K562 (cell line): Measurements from ENCODE around the gene PHKA2. TPM values are rescaled to one million over a fixed set of nuclear protein-coding genes. Genes with fewer than 3 reads are reported as not detected.

Experiments used
- ATAC-seq: fragments of 200-7000 bp; cut with Tn5 transposase; 3 replicates; pipeline ENCODE4 v1.9.1; 2020; ENCODE audit warnings: moderate library complexity
- BruUV-seq: library from RNA; stranded (reverse); fragments of 400-500 nt; replicated peaks from 2 replicates; lab custom pipeline; 2021; lab: Mats Ljungman, UMichigan
- CTCF ChIA-PET: fragments of 300-600 bp; formaldehyde crosslinking; extraction: SDS; loops from one replicate; lab custom pipeline; 2021; ENCODE audit warnings: low intra/inter-chr PET ratio; lab: Yijun Ruan, JAX
- POLR2A ChIA-PET: fragments of 300-600, 350-650 bp; sonication (Branson Sonifier 250); formaldehyde crosslinking; extraction: SDS; loops from one replicate; lab custom pipeline; 2021; ENCODE audit warnings: antibody characterized with exemption, inconsistent platforms; lab: Yijun Ruan, JAX
- DNase-seq, 4 experiments: peaks; one replicate each; pipeline versions ENCODE4 v3.0.0 to v3.0.0-alpha.2; 2011 to 2018; ENCODE audit warnings: low spot score in 3 of 4, mixed read lengths in 3 of 4; ENCODE audit errors: extremely low read depth in 1 of 4
- FAIRE-seq: peaks from 2 replicates; lab custom pipeline; 2011; peaks lifted over from hg19 to GRCh38; lab: Jason Lieb, UNC
- H2AFZ ChIP-seq: 2 replicates; pipeline ENCODE4 v1.6.0; 2011; ENCODE audit warnings: low read depth, low read length, control low read depth, inconsistent platforms
- H3K27ac ChIP-seq: fragments of 200-600 bp; 3 replicates; pipeline ENCODE4 v1.8.0; 2011; ENCODE audit warnings: low read depth, mild to moderate bottlenecking, control low read depth, inconsistent platforms, low read length, moderate library complexity, mixed read lengths; ENCODE audit errors: extremely low read depth
- H3K27me3 ChIP-seq, 2 experiments: fragments of 300-600 bp in 1 of 2; 2 replicates in 1 of 2; 3 replicates in 1 of 2; pipeline versions ENCODE4 v1.6.0 to v1.8.0; 2011; ENCODE audit warnings: inconsistent platforms in 2 of 2, low read length in 2 of 2, mild to moderate bottlenecking in 1 of 2, mixed read lengths in 1 of 2, moderate library complexity in 1 of 2; ENCODE audit not compliant: control insufficient read depth in 2 of 2, insufficient read depth in 2 of 2
- H3K36me3 ChIP-seq: fragments of 300-600 bp; 3 replicates; pipeline ENCODE4 v1.8.0; 2011; ENCODE audit warnings: mild to moderate bottlenecking, low read length, inconsistent platforms; ENCODE audit not compliant: control insufficient read depth, insufficient read depth
- H3K4me1 ChIP-seq, 2 experiments: fragments of 200-600 bp in 1 of 2; replicated peaks in 1 of 2; 2 replicates in 1 of 2; 3 replicates in 1 of 2; pipeline versions ENCODE4 v1.5.1 to v1.8.0; 2011; ENCODE audit warnings: inconsistent platforms in 2 of 2, low read length in 2 of 2, mild to moderate bottlenecking in 1 of 2, mixed read lengths in 1 of 2, moderate library complexity in 1 of 2; ENCODE audit not compliant: control insufficient read depth in 2 of 2, insufficient read depth in 2 of 2
- H3K4me2 ChIP-seq: 2 replicates; pipeline ENCODE4 v1.6.1; 2011; ENCODE audit warnings: low read length, control low read depth, inconsistent platforms, mixed read lengths; ENCODE audit not compliant: insufficient read depth
- H3K4me3 ChIP-seq: fragments of 200-600 bp; sonication (generic), shearing (Covaris generic); 2 replicates; pipeline ENCODE4 v1.5.1; 2016; ENCODE audit warnings: control low read depth, inconsistent platforms
- H3K79me2 ChIP-seq: fragments of 200-600 bp; 3 replicates; pipeline ENCODE4 v1.8.0; 2011; ENCODE audit warnings: low read length, inconsistent platforms; ENCODE audit not compliant: control insufficient read depth, insufficient read depth
- H3K9ac ChIP-seq, 2 experiments: 2 replicates each; pipeline versions ENCODE4 v1.6.0 to v1.6.1; 2011; ENCODE audit warnings: low read depth in 2 of 2, low read length in 2 of 2, control low read depth in 1 of 2, inconsistent platforms in 1 of 2, mild to moderate bottlenecking in 1 of 2, mixed read lengths in 1 of 2; ENCODE audit not compliant: insufficient read depth in 1 of 2
- H3K9me1 ChIP-seq: one replicate; pipeline ENCODE4 v1.6.0; 2011; ENCODE audit warnings: inconsistent platforms, mild to moderate bottlenecking, low read length, moderate library complexity; ENCODE audit not compliant: control insufficient read depth, insufficient read depth
- H3K9me3 ChIP-seq: replicated peaks from 2 replicates; pipeline ENCODE4 v1.5.1; 2011; ENCODE audit warnings: low read depth, low read length, inconsistent platforms; ENCODE audit not compliant: control insufficient read depth, insufficient read depth
- H4K20me1 ChIP-seq: replicated peaks from 2 replicates; pipeline ENCODE4 v1.6.1; 2011; ENCODE audit warnings: low read length, inconsistent platforms, mixed read lengths; ENCODE audit not compliant: control insufficient read depth, insufficient read depth
- CBX3 ChIP-seq, 2 experiments: IDR thresholded peaks; 1 replicate in 1 of 2; 2 replicates in 1 of 2; pipeline ENCODE4 v1.6.1; 2012; ENCODE audit warnings: inconsistent platforms in 2 of 2, low read length in 2 of 2, borderline replicate concordance in 1 of 2, control low read depth in 1 of 2
- CHD4 ChIP-seq: fragments of 200-600 bp; sonication (generic); IDR thresholded peaks from 3 replicates; pipeline ENCODE4 v1.6.1; 2012; ENCODE audit warnings: low read depth, mild to moderate bottlenecking, mixed read lengths, low read length, inconsistent platforms; ENCODE audit not compliant: insufficient read depth, insufficient replicate concordance, poor library complexity, severe bottlenecking
- DMBX1 ChIP-seq: fragments of 250-450 bp; sonication (Bioruptor Pico); IDR thresholded peaks from 2 replicates; pipeline ENCODE4 v1.8.0; 2022; ENCODE audit warnings: inconsistent platforms, mild to moderate bottlenecking, moderate library complexity, borderline replicate concordance
- EP400 ChIP-seq: fragments of 450-650 bp; IDR thresholded peaks from 2 replicates; pipeline ENCODE4 v1.6.1; 2017; ENCODE audit warnings: antibody characterized with exemption, mild to moderate bottlenecking, moderate library complexity
- FIP1L1 ChIP-seq: fragments of 200-400 bp; formaldehyde crosslinking; IDR thresholded peaks from 2 replicates; pipeline ENCODE4 v1.6.1; 2018; ENCODE audit warnings: mild to moderate bottlenecking, low read depth, low read length; ENCODE audit not compliant: poor library complexity, severe bottlenecking
- HCFC1 ChIP-seq: IDR thresholded peaks from 2 replicates; pipeline ENCODE4 v1.6.1; 2012; ENCODE audit warnings: low read depth, low read length, improper control_type of control experiment
- MAFG ChIP-seq: fragments of 450-650 bp; conservative IDR thresholded peaks from 2 replicates; pipeline ENCODE4 v1.6.1; 2016; ENCODE audit warnings: missing genetic modification characterization, missing compliant biosample characterization
- NR2C2 ChIP-seq, 2 experiments: fragments of 200-800 bp in 1 of 2; sonication (Bioruptor generic) in 1 of 2; sonication (generic) in 1 of 2; formaldehyde crosslinking in 1 of 2; IDR thresholded peaks; 2 replicates each; pipeline versions ENCODE4 v1.6.1 to v1.8.0; 2016 to 2022; ENCODE audit warnings: mild to moderate bottlenecking in 1 of 2, missing compliant biosample characterization in 1 of 2, missing genetic modification characterization in 1 of 2, missing genetic modification reagents in 1 of 2
- RB1 ChIP-seq: fragments of 450-650 bp; IDR thresholded peaks from 2 replicates; pipeline ENCODE4 v1.6.1; 2017; ENCODE audit warnings: low read depth, mild to moderate bottlenecking
- SMARCB1 ChIP-seq: IDR thresholded peaks from 2 replicates; pipeline ENCODE4 v1.6.1; 2011; ENCODE audit warnings: improper control_type of control experiment, low read depth; ENCODE audit not compliant: insufficient read length
- SUPT5H ChIP-seq: fragments of 450-650 bp; IDR thresholded peaks from 2 replicates; pipeline ENCODE4 v1.6.1; 2016
- ZNF217 ChIP-seq: sonication (generic); formaldehyde crosslinking; IDR thresholded peaks from 2 replicates; pipeline ENCODE4 v1.8.0; 2022; ENCODE audit warnings: mild to moderate bottlenecking, missing genetic modification reagents
- WGBS: fragments of 100-300 bp; shearing (Covaris generic); methylation state at CpG from one replicate; pipeline ENCODE4 v1.1.6; 2016; ENCODE audit warnings: low coverage, mixed read lengths; ENCODE audit not compliant: insufficient coverage; ENCODE audit errors: missing lambda C conversion rate; 5-methylcytosine and 5-hydroxymethylcytosine counted together
- in situ Hi-C: fragments of 300-500 bp; cut with MboI; formaldehyde crosslinking; loops from 4 replicates; pipeline ENCODE4 v1.15.0; 2018; ENCODE audit warnings: inconsistent platforms, mixed read lengths
- intact Hi-C: fragments of 100-400 bp; cut with micrococcal nuclease; formaldehyde crosslinking; loops from 2 replicates; pipeline ENCODE4 v1.14.2; 2022
- polyA plus RNA-seq, 8 experiments: library from polyadenylated mRNA; depleted of rRNA in 4 of 8; stranded (reverse) in 5 of 8; unstranded in 3 of 8; fragments of >200 nt; fragmentation: Nextera tagmentation in 2 of 8; fragmentation: Illumina TruSeq in 1 of 8; extraction: Ambion mirVana in 2 of 8; extraction: Trizol in 1 of 8; gene quantifications; 2 replicates each; pipeline versions ENCODE4 v1.2.1 to v1.2.3, GENCODE V29; 2011 to 2014; ENCODE audit warnings: inconsistent platforms in 1 of 8, missing spikeins in 1 of 8
- total RNA-seq, 7 experiments: library from RNA; depleted of rRNA in 6 of 7; stranded (reverse); fragments of >200 nt in 6 of 7; fragmentation: Illumina TruSeq in 2 of 7; extraction: Trizol in 2 of 7; gene quantifications; 2 replicates each; pipeline versions ENCODE4 v1.2.1 to v1.2.3, GENCODE V29; 2011 to 2021; ENCODE audit warnings: low replicate concordance in 1 of 7

The PHKA2 gene
- total and polyA plus RNA-seq, 9 of the 15 experiments (the other 6 are each of a cell fraction or from before 2014, with no cell fraction given), result 2.8 to 33.1 (median 20.3) TPM

DNA sequence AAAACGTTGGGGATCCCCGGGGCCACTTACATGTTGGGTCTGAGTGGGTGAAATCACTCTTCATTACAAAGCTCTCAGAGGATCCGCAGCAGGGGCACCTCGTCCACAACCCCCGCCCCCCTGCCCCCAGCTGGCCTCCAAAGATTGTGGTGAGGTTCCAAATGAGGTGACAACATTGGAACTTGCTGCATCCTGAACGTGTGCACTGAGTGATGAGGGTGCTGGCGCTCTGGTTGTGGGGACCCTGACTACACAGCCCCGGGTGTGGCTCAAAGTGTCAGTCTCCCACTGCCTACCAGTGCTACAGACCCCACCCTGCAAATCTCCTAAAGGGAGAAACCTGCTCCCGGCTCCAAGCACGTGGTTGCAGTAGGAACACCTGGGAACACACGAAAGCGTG, 111.9 kb downstream of the PHKA2 start:
- H3K27ac ChIP-seq, result no peak overlapping the region
- H4K20me1 ChIP-seq, result no peaks in the 10 kb centered on the region
- no peak overlapping the region for H3K9ac ChIP-seq
- no peak overlapping the region for H3K4me3 ChIP-seq
- H3K9me3 ChIP-seq, result no peaks in the 10 kb centered on the region
- in situ Hi-C loops, result no loop called here
- CTCF ChIA-PET, result no interaction called here
- no peak overlapping the region for H2AFZ ChIP-seq
- ATAC-seq, result no peak
- no peaks in the 10 kb centered on the region for H3K36me3 ChIP-seq
- H3K9me1 ChIP-seq, result no peaks in the 10 kb centered on the region
- no TSS peak for BruUV-seq
- H3K4me2 ChIP-seq, result no peak overlapping the region
- no peak for FAIRE-seq
- peaks cover 0 to 5% of the 10 kb centered on the region in 2 experiments; a peak in 2 of 5 replicates for H3K4me1 ChIP-seq
- DNase-seq, result no peak
- intact Hi-C loops, result no loop called here
- WGBS, result 7% methylated on average over 8 of the region's 12 CpGs
- peaks cover 11 to 42% of the 10 kb centered on the region in 2 experiments for H3K27me3 ChIP-seq
- no peaks in the 10 kb centered on the region for H3K79me2 ChIP-seq
- no peak for TF ChIP-seq CBX3 (IDR thresholded peaks at IDR 0.05; ENCODE audit: borderline replicate concordance in 1 of 2, low read length in 2 of 2)
- no peak for TF ChIP-seq NR2C2 (CRISPR knock-in tag; IDR thresholded peaks at IDR 0.05)
- TF ChIP-seq NR2C2 (tag; IDR thresholded peaks at IDR 0.05), result no peak
- no peak for TF ChIP-seq SUPT5H
- no peak for TF ChIP-seq FIP1L1
- no peak for TF ChIP-seq RB1
- TF ChIP-seq SMARCB1, result no peak
- TF ChIP-seq ZNF217 (CRISPR knock-in tag), result no peak
- TF ChIP-seq MAFG (tag), result no peak
- TF ChIP-seq DMBX1 (CRISPR knock-in tag), result no peak
- TF ChIP-seq CHD4, result no peak
- no peak for TF ChIP-seq EP400
- TF ChIP-seq HCFC1, result no peak
- POLR2A ChIA-PET, result no interaction called here
